ENCODE measurements around the gene EME2.

DNA sequence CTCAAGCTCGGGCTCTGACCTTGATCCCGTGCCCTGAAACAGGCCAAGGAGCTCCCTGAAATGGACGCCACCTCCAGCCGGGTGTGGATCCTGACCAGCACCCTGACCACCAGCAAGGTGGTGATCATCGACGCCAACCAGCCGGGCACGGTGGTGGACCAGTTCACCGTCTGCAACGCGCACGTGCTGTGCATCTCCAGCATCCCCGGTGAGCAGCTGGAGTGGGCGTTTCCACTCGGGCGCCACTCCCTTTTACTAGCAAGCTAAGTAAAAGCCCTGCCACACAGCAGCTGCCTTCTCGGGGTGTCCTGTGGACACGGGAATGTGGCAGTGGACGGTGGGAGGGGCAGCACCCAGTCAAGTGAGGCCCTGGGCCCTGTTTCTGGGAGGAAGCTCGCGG lies 7.6 kb upstream of the EME2 start:
- no peak for TF ChIP-seq EZH2 (IDR thresholded peaks at IDR 0.05; ENCODE audit: low read depth, unreplicated experiment)
- TF ChIP-seq ZNF331 (CRISPR knock-in tag; IDR thresholded peaks at IDR 0.05; ENCODE audit: low read depth), result no peak
- TF ChIP-seq, protein P1, sequence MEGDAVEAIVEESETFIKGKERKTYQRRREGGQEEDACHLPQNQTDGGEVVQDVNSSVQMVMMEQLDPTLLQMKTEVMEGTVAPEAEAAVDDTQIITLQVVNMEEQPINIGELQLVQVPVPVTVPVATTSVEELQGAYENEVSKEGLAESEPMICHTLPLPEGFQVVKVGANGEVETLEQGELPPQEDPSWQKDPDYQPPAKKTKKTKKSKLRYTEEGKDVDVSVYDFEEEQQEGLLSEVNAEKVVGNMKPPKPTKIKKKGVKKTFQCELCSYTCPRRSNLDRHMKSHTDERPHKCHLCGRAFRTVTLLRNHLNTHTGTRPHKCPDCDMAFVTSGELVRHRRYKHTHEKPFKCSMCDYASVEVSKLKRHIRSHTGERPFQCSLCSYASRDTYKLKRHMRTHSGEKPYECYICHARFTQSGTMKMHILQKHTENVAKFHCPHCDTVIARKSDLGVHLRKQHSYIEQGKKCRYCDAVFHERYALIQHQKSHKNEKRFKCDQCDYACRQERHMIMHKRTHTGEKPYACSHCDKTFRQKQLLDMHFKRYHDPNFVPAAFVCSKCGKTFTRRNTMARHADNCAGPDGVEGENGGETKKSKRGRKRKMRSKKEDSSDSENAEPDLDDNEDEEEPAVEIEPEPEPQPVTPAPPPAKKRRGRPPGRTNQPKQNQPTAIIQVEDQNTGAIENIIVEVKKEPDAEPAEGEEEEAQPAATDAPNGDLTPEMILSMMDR (conservative IDR thresholded peaks at IDR 0.05; ENCODE audit: low read depth in 2 of 2), result no peak
- TF ChIP-seq, protein P2, sequence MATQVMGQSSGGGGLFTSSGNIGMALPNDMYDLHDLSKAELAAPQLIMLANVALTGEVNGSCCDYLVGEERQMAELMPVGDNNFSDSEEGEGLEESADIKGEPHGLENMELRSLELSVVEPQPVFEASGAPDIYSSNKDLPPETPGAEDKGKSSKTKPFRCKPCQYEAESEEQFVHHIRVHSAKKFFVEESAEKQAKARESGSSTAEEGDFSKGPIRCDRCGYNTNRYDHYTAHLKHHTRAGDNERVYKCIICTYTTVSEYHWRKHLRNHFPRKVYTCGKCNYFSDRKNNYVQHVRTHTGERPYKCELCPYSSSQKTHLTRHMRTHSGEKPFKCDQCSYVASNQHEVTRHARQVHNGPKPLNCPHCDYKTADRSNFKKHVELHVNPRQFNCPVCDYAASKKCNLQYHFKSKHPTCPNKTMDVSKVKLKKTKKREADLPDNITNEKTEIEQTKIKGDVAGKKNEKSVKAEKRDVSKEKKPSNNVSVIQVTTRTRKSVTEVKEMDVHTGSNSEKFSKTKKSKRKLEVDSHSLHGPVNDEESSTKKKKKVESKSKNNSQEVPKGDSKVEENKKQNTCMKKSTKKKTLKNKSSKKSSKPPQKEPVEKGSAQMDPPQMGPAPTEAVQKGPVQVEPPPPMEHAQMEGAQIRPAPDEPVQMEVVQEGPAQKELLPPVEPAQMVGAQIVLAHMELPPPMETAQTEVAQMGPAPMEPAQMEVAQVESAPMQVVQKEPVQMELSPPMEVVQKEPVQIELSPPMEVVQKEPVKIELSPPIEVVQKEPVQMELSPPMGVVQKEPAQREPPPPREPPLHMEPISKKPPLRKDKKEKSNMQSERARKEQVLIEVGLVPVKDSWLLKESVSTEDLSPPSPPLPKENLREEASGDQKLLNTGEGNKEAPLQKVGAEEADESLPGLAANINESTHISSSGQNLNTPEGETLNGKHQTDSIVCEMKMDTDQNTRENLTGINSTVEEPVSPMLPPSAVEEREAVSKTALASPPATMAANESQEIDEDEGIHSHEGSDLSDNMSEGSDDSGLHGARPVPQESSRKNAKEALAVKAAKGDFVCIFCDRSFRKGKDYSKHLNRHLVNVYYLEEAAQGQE (IDR thresholded peaks at IDR 0.05; ENCODE audit: unreplicated experiment), result no peak
- no peak for TF ChIP-seq POLR2AphosphoS5 (IDR thresholded peaks at IDR 0.05; ENCODE audit: low read depth)
- no peak for TF ChIP-seq EZH2phosphoT487 (IDR thresholded peaks at IDR 0.05; ENCODE audit: unreplicated experiment)

All from GM23338 (cell line).